GM11168 (cell line): ENCODE data around the gene DGAT2L6.
"Not testable (repeated sequence)": the region's sequence is repeated elsewhere in the genome, so short reads cannot be mapped to it uniquely, and the experiment has no call there.

Experiments
- in situ Hi-C: fragments of 300-500 bp; cut with MboI; formaldehyde crosslinking; loops from one replicate; pipeline ENCODE4 v1.12.0; 2022; ENCODE audit warnings: low sequenced_read_pairs; ENCODE audit not compliant: unreplicated experiment

DGAT2L6 gene

GRCh38 chrX:70183091-70183490 lies 5.8 kb downstream of the DGAT2L6 start:
- in situ Hi-C loops = no loop called here

GRCh38 chrX:70190225-70190624 lies 12.9 kb downstream of the DGAT2L6 start:
- in situ Hi-C loops = no loop called here

GRCh38 chrX:70196961-70197720 lies 19.9 kb downstream of the DGAT2L6 start:
- in situ Hi-C loops = no loop called here

- in situ Hi-C loops = no loop called here
These were observed 24.4 kb downstream of the DGAT2L6 start for GRCh38 chrX:70201732-70202131.

GRCh38 chrX:70208479-70208878 lies 31.2 kb downstream of the DGAT2L6 start:
- in situ Hi-C loops = no loop called here

GRCh38 chrX:70209570-70209969 lies 32.3 kb downstream of the DGAT2L6 start:
- in situ Hi-C loops = not testable (repeated sequence)

GRCh38 chrX:70219938-70220764 lies 42.9 kb downstream of the DGAT2L6 start:
- in situ Hi-C loops = no loop called here

GRCh38 chrX:70226048-70226447 lies 48.8 kb downstream of the DGAT2L6 start:
- in situ Hi-C loops = no loop called here

GRCh38 chrX:70226687-70227086 lies 49.4 kb downstream of the DGAT2L6 start:
- in situ Hi-C loops = no loop called here

GRCh38 chrX:70231666-70232065 lies 54.4 kb downstream of the DGAT2L6 start:
- in situ Hi-C loops = no loop called here

GRCh38 chrX:70234355-70234754 lies 57.1 kb downstream of the DGAT2L6 start, which contains the start of gene AWAT1:
Gene AWAT1 (plus strand): TSS chrX:70234655. CDS start chrX:70234696, 41 bp downstream.
- in situ Hi-C loops = no loop called here

GRCh38 chrX:70240751-70241150 lies 63.5 kb downstream of the DGAT2L6 start:
- in situ Hi-C loops = no loop called here

- in situ Hi-C loops = no loop called here
These were observed 64.2 kb downstream of the DGAT2L6 start for GRCh38 chrX:70241501-70241900.

GRCh38 chrX:70243601-70244000 lies 66.3 kb downstream of the DGAT2L6 start:
- in situ Hi-C loops = not testable (repeated sequence)

- in situ Hi-C loops = no loop called here
These were observed 67.6 kb downstream of the DGAT2L6 start for GRCh38 chrX:70244881-70245280.

- in situ Hi-C loops = no loop called here
These were observed 70.0 kb downstream of the DGAT2L6 start for GRCh38 chrX:70247252-70247651.

GRCh38 chrX:70252491-70252890 lies 75.2 kb downstream of the DGAT2L6 start:
- in situ Hi-C loops = no loop called here

- in situ Hi-C loops = no loop called here
These were observed 76.2 kb downstream of the DGAT2L6 start for GRCh38 chrX:70253377-70254062.

GRCh38 chrX:70254063-70254400 lies 76.7 kb downstream of the DGAT2L6 start:
- in situ Hi-C loops = no loop called here

- in situ Hi-C loops = no loop called here
These were observed 77.6 kb downstream of the DGAT2L6 start for GRCh38 chrX:70254909-70255308.
